Stimulated activated CD4-positive, alpha-beta T cell treated with anti-CD3 and anti-CD28 coated beads, Interleukin-1b, Interleukin-23, amount 100 ng/mL, for 1 hour (primary cell): Measurements from ENCODE around the gene EXO1.
"Not testable (repeated sequence)": the region's sequence is repeated elsewhere in the genome, so short reads cannot be mapped to it uniquely, and the experiment has no call there.

ENCODE experiments used
- DNase-seq, 2 donors: peaks; one replicate each; pipeline ENCODE4 v3.0.0-alpha.2; 2020; ENCODE audit warnings: low read depth in 2 of 2

Gene EXO1

DNA sequence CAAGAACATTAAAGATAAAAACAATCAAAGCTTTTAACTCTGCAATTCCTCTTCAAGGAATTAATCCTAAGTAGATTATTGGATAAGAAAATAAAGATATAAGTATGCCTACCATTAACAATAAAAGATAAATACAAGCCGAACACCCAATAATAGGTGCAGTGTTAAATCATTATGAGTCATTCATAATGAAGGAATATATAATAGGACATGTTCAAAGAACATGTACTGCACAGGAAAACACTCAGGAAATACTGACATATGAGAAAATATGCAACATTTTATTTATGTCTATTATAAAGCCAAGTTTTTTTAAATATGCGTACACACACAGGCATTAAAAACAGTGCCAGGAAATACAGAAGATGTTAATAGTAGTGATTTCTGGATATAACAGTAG, 11.1 kb upstream of the EXO1 start:
- DNase-seq: no peak

GRCh38 chr1:241837416-241837815, 10.6 kb upstream of the EXO1 start:
- no peak for DNase-seq

DNA sequence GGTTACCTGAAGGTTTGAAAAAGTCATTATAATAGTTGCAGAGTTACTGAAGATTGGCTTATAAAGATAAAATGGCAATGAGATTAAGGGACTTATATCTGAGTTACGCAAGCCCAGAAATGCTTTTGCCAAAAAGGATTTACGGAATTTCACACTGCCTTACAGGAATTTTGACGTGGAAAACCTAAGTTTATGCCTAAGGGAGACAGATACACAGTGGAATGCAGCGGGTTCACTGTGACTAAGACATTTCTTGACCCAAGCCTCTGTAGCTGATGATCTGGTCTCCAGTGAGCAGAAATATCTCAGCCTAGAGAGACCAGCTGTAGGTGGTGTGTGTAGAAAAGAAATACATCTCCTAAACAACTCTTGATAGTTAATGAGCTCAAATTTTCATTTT, 10.1 kb upstream of the EXO1 start:
- DNase-seq: no peak

- DNase-seq: no peak
These were observed 9.1 kb upstream of the EXO1 start for GRCh38 chr1:241838897-241839296.

DNA sequence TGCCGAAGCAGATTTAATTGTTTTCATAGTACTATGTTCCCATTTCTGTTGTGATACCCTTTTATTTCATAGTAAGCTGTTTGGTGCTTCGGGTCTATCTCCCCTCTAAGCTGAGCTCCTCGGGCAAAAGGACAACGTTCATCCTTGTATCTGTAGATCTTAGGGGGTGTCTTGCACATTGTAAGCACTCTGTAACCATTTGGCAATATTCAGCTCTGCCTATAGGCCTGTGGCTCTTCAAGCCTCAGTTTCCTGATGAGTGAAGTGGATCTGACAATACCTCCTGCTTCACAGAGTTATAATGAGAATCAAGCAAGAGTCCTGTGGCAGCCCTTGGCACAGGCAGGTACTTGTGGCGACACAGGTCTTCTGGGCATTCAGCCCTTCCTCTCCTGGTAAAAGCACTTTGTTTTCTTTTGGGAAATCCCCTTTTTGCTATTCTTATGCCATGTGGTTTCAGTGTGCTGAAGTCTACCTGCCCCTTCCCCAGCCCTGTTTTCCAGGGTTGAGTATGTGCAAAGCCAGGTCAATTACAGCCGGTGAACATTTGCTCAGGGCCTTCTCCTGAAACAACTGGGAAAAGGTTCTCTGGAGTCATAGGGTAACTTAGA, 8.5 kb upstream of the EXO1 start:
- no peak for DNase-seq

GRCh38 chr1:241840164-241840563, 7.8 kb upstream of the EXO1 start:
- DNase-seq: no peak

- DNase-seq: no peak
These were observed 6.3 kb upstream of the EXO1 start for GRCh38 chr1:241841691-241842090.

DNA sequence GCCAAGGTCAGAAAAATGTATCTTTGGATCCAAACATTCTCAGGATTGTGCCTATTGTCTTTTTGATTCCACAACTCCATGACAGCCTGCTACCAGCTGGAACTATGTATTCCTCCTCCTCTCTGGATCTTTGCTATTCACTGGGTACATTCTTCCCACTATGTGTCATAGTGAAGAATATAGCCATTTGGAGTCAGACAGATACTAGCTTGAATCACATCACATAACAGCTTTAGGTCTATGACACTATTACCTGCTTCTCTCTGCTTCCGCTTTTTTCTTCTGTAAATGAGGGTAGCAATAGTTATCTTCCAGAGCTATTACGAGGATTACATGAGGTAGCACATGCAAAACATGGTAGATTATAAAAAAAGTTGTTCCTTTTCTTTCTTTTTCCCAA, 5.4 kb upstream of the EXO1 start:
- DNase-seq: no peak

DNA sequence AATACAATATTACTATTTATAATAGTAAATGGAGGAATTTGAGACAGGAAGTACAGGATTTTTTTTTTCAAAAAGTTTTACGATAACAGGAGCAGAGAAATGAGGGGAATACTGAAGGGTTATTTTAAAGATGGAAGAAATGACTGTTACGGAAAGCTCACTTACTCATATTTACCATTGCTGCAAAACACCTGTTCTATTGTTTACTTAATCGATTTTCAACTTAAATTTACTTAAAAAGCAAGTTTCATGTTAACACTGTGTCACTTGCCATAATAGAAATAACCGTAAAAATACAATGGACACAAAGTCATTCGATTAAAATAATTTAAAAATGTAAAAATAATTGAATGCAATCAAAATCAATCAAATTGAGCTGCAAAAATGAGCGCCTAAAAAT, 3.4 kb upstream of the EXO1 start:
- no peak for DNase-seq

DNA sequence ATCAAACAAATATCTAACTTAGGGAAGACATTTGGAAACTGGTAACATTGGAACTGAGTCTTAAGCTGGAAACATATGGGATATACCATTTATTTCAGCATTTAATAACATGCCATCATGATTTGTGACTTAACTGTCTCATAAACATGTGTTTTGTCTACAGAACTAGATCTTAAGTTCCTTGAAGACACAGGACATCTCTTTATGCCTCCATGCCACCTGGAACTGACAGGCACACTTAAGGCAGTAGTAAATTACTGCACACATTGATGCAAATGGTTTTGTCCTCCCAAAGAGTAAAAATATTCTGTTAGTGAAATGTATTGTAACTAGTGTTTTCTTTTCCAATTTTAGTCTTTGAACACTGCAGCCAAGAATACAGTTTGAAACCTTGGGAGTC, 1.6 kb upstream of the EXO1 start:
- no peak for DNase-seq

DNA sequence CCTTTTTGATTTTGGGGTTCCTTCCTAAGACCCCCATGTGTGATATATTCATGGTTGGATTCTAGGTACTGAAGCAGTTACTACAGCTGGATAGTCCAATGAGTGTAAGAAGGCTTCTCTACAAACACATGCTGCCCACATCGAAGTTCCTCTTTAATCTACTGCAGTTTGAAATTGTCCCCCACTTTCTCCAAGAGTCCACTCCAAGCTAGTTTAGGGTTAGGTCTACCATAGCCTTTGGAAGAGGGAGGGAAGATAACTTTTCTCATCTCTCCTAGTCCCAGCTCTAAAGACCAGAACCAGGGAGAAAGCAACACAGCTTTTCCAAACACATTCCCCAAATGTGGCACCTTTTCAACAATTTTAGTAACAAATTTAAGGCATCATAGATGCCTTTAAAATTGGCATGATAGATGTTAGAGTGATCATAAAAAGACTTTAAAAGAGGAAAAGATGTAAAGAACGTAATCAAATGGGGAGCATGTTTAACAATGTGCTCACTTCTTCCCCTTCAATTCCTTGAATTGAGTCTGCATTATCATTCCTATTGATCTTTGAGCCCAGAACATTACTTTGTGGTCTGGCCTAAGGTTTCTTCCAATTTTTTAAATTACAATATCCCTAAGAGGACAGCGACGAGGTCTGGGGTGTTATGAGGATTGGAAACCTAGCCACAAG, 1.0 kb upstream of the EXO1 start:
- DNase-seq: no peak

DNA sequence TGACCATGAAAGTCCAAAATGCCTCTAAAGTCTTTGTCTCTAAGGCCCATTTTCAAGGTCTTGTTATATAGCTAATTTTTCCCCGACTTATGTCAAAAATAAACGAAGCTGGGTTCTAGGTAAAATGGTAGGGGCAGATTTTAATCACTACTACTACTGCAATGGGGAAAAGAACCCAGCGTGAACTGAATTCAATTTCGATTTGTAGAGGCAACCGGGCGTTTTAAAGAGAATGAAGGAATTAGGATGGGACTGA, 536 bp upstream of the EXO1 start:
- DNase-seq: no peak

DNA sequence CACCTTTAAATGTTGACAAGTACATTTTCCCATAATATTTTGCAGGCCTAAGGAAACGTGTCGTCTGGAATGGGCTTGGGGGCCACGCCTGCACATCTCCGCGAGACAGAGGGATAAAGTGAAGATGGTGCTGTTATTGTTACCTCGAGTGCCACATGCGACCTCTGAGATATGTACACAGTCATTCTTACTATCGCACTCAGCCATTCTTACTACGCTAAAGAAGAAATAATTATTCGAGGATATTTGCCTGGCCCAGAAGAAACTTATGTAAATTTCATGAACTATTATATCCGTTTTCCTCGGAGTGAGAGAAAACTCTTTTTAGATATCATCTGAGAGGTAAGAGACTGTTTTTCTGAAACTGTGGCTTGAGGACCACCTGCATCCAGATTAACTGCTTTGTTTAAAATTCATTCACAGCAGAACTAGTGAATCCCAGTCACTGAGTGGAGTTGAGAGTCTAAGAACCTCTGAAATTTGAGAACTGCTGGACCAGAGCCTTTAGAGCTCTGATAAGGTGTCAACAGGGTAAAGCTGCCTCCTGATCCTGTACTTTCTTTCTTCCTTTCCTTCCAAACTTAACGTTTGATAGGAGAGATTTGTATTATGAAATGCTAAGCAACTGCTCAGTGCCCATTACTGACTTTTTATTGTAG, 811 bp downstream of the EXO1 start:
- no peak for DNase-seq

GRCh38 chr1:241849345-241849695, 1.3 kb downstream of the EXO1 start:
- DNase-seq: no peak

DNA sequence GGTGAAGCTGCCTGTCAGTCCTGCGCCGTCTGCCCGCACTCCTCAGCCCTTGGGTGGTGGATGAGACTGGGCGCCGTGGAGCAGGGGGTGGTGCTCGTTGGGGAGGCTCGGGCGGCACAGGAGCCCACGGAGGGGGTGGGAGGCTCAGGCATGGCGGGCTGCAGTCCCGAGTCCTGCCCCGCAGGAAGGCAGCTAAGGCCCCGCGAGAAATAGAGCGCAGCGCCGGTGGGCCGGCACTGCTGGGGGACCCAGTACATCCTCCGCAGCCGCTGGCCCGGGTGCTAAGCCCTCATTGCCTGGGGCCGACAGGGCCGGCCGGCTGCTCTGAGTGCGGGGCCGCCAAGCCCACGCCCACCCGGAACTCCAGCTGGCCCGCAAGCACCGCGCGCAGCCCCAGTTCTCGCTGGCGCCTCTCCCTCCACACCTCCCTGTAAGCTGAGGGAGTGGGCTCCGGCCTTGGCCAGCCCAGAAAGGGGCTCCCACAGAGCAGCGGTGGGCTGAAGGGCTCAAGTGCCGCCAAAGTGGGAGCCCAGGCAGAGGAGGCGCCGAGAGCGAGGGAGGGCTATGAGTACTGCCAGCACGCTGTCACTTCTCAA, 7.6 kb downstream of the EXO1 start:
- DNase-seq: not testable (repeated sequence)

DNA sequence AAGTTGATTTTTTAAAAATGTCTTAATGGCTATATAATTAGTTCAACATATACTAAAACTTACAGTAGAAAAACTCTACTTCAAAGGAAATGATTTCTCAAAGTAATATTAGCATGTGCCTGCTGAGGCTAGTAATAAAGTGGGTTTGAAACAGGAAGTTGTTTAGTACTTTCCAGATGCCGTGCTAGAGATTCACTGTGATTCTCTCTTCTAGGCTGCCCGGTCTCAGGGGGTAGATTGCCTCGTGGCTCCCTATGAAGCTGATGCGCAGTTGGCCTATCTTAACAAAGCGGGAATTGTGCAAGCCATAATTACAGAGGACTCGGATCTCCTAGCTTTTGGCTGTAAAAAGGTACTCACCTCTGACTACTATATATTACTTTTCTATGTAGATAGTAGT, 9.1 kb downstream of the EXO1 start:
- no peak for DNase-seq

DNA sequence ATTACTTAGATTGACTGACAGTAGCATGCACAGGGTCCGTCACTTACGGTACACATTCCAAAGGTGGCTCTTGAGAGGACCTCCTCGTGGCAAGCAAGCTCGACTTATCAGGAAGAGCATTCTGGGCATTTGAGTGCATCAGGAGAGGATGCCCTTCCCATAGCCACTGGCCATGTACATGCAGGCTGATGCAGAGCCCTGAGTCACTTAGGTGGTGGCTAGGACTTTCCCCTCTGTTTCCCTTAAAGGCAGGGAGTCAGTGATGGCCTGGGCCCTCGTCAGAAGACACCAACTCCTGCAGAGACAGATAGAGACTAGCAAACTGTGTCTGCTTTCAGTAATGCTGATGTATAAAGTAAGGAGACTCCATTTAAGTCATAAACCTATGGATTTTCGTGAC, 12.9 kb downstream of the EXO1 start:
- DNase-seq: no peak

GRCh38 chr1:241869022-241869421, 21.0 kb downstream of the EXO1 start:
- no peak for DNase-seq

GRCh38 chr1:241870336-241870735, 22.3 kb downstream of the EXO1 start:
- DNase-seq: no peak

DNA sequence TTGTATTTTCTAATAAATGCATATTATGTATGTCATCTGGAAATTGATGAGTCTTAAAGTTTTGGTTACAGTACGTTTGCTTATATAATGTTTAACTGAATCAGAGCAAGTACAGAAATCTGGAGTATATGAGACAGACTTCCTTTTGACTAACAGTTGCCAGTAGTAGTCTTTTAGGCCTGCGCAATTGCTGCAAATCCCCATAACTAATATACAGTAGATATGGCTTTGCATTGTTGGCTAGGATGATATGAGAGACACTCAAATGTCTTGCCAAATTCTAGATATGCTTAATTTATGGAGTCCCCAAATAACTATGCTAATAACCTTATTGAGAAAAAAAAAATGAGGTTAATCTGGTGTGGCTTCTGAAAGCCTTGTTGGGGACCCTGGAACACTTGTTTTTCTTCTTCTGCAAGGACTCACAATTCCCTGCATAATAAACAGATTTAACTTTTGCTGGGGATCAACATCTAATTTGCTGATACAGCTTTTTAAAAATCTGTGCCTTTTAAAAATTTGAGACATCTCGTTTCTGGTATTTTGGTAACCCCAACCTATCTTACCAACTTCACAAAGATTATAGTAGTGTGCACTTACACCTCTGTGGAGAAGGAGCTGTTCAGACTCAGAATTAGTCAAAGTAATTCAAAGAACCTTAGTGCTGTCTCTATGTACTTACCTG, 22.9 kb downstream of the EXO1 start:
- DNase-seq: no peak

GRCh38 chr1:241881440-241881839, 33.4 kb downstream of the EXO1 start:
- no peak for DNase-seq

GRCh38 chr1:241883159-241883558, 35.2 kb downstream of the EXO1 start:
- no peak for DNase-seq

DNA sequence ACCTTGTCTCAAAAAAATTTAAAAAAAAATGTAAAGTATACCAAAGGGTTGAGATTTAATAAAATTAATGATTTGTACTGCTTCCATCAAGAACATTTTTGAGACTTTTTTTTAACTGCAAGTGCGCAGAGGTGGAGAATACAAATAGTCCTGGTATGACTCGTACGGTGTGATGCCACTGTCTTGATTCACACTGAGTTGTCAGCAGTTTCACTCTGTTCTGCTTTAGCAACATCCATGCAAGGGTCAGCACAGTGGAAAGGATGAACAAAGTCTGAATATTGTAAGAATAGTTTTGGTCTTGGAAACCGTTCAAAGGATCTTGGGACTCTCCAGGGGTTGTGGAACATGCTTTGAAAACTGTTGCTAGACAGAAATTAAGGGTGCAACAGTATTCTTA, 40.2 kb downstream of the EXO1 start:
- no peak for DNase-seq
